Nephron progenitor cell (in vitro differentiated cells): ENCODE data around the gene TRIM56.
A peak's percentile ranks its signal among the peaks of the same experiment; 100 is the strongest.
"Not testable (repeated sequence)": the region's sequence is repeated elsewhere in the genome, so short reads cannot be mapped to it uniquely, and the experiment has no call there.

Source experiments
- DNase-seq: peaks from one replicate; pipeline ENCODE4 v3.0.0; 2021
- H3K27ac Mint-ChIP-seq: 2 replicates; pipeline ENCODE4 v1.8.0; 2021; ENCODE audit warnings: mild to moderate bottlenecking, moderate library complexity, mixed read lengths
- H3K27me3 Mint-ChIP-seq: 2 replicates; pipeline ENCODE4 v1.8.0; 2021; ENCODE audit warnings: mild to moderate bottlenecking, low read depth, mixed read lengths; ENCODE audit not compliant: poor library complexity
- H3K36me3 Mint-ChIP-seq: 2 replicates; pipeline ENCODE4 v1.8.0; 2021; ENCODE audit warnings: low read depth, mixed read lengths
- H3K4me1 Mint-ChIP-seq: 2 replicates; pipeline ENCODE4 v1.8.0; 2021; ENCODE audit warnings: mixed read lengths
- H3K4me3 Mint-ChIP-seq: 2 replicates; pipeline ENCODE4 v1.8.0; 2021; ENCODE audit warnings: mild to moderate bottlenecking, moderate library complexity, mixed read lengths
- H3K9me3 Mint-ChIP-seq: 2 replicates; pipeline ENCODE4 v1.8.0; 2021; ENCODE audit warnings: mild to moderate bottlenecking, moderate library complexity, mixed read lengths
- TF ChIP-seq, protein P1 (sequence below): fragments of 200-600 bp; sonication (generic); IDR thresholded peaks from 2 replicates; pipeline ENCODE4 v1.5.0; 2021; ENCODE audit warnings: antibody characterized with exemption

The TRIM56 gene

DNA sequence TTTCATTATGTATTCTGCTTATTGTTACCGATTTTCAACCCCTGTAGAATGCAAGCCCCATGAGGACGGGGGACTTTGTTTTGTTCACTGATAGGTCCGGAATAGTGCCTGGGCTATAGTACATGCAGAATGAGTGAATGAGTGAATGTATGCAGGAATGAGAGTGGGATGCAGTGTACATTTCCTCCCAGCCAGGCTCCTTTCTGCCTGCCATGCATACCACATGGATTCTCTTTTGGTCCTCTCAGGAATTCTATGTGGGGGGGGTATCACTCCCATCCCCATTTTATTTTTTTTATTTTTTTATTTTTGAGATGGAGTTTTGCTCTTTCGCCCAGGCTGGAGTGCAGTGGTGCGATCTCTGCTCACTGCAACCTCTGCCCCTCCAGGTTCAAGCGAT lies 16.7 kb downstream of the TRIM56 start:
- Mint-ChIP-seq H3K9me3 (no peaks in the 10 kb centered on the region), H3K27ac (no peak overlapping the region), H3K4me3 (no peak overlapping the region), H3K4me1 (peaks cover 27% of the 10 kb centered on the region), H3K27me3 (peaks cover 17% of the 10 kb centered on the region), H3K36me3 (no peaks in the 10 kb centered on the region)
- TF ChIP-seq, protein P1, sequence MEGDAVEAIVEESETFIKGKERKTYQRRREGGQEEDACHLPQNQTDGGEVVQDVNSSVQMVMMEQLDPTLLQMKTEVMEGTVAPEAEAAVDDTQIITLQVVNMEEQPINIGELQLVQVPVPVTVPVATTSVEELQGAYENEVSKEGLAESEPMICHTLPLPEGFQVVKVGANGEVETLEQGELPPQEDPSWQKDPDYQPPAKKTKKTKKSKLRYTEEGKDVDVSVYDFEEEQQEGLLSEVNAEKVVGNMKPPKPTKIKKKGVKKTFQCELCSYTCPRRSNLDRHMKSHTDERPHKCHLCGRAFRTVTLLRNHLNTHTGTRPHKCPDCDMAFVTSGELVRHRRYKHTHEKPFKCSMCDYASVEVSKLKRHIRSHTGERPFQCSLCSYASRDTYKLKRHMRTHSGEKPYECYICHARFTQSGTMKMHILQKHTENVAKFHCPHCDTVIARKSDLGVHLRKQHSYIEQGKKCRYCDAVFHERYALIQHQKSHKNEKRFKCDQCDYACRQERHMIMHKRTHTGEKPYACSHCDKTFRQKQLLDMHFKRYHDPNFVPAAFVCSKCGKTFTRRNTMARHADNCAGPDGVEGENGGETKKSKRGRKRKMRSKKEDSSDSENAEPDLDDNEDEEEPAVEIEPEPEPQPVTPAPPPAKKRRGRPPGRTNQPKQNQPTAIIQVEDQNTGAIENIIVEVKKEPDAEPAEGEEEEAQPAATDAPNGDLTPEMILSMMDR, result no peak
- DNase-seq, result no peak

DNA sequence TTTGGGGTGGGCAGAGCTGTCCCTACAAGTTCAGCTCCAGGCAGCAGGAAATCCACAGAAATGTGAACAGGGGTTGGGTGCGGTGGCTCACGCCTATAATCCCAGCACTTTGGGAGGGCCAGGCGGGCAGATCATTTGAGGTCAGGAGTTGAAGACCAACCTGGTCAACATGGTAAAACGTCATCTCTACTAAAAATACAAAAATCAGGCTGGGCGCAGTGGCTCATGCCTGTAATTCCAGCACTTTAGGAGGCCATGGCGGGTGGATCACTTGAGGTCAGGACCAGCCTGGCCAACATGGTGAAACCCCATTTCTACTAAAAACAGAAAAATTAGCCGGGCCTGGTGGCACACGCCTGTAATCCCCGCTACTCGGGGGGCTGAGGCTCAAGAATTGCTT lies 18.4 kb downstream of the TRIM56 start:
- Mint-ChIP-seq H3K27me3 (peaks cover 17% of the 10 kb centered on the region), H3K4me1 (peaks cover 36% of the 10 kb centered on the region)
- not testable (repeated sequence) for H3K36me3 Mint-ChIP-seq, DNase-seq, H3K9me3 Mint-ChIP-seq, H3K27ac Mint-ChIP-seq, H3K4me3 Mint-ChIP-seq

DNA sequence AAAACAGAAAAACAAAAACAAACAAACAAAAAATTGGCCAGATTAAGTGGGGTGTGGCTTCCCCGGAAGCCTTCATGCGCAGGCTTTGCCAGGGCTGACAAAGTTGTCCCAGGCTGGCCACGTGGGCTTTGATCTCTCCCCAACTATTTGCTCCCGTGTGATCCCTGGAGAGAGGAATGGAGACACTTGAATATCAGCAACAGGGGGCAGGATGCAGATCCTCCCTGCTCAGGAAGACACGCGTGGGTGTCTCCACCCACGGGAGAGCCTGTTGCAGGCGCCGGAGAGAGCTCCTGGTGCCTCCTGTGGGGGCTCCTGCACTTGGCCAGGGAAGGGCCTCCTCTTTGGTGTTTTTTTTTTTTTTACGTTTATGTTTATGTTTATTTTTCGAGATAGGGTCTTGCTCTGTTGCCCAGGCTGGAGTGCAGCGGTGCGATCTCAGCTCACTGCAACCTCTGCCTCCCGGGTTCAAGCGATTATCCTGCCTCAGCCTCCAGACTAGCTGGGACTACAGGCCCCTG lies 19.0 kb downstream of the TRIM56 start:
- H3K4me3 Mint-ChIP-seq, result no peak overlapping the region
- peaks cover 17% of the 10 kb centered on the region for H3K27me3 Mint-ChIP-seq
- no peaks in the 10 kb centered on the region for H3K36me3 Mint-ChIP-seq
- DNase-seq, result no peak
- H3K4me1 Mint-ChIP-seq, result peaks cover 37% of the 10 kb centered on the region
- no peaks in the 10 kb centered on the region for H3K9me3 Mint-ChIP-seq
- no peak overlapping the region for H3K27ac Mint-ChIP-seq
- TF ChIP-seq, protein P1, result no peak

DNA sequence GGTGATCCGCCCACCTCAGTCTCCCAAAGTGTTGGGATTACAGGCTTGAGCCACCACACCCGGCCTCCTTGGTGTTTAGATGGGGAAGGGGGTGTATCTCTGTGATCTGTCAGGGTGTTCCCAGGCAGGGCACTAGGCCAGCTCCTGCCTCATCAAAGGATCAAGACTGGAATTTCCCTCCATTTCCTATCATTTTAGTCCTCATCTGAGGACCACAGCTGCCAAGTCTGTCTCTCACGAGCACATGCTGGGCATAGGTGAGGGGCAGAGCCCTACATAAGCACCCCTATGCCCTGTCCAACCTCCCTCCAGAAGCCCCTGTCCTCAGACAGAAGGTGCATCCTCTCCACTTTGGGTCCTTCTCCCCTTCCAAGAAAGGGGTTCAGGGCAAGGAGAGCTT lies 19.5 kb downstream of the TRIM56 start:
- no peak for DNase-seq
- H3K4me3 Mint-ChIP-seq, result no peak overlapping the region
- peaks cover 15% of the 10 kb centered on the region for H3K27me3 Mint-ChIP-seq
- no peaks in the 10 kb centered on the region for H3K36me3 Mint-ChIP-seq
- peaks cover 37% of the 10 kb centered on the region for H3K4me1 Mint-ChIP-seq
- TF ChIP-seq, protein P1, result no peak
- H3K9me3 Mint-ChIP-seq, result no peaks in the 10 kb centered on the region
- H3K27ac Mint-ChIP-seq, result no peak overlapping the region

DNA sequence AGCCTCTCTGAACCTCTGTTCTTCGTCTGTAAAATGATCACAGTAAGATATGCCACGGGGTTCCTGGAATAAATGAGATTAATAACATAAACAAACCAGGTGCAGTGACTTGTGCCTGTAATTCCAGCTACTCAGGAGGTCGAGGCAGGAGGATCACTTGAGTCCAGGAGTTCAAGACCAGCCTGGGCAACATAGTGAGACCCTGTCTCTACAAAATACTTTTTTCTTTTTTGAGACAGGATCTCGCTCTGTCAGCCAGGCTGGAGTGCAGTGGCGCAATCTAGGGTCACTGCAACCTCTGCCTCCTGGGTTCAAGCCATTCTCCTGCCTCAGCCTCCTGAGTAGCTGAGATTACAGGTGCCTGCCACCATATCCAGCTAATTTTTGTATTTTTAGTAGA lies 20.0 kb downstream of the TRIM56 start:
- not testable (repeated sequence) for H3K4me3 Mint-ChIP-seq, DNase-seq, H3K9me3 Mint-ChIP-seq, H3K27ac Mint-ChIP-seq, H3K36me3 Mint-ChIP-seq
- Mint-ChIP-seq H3K4me1 (peaks cover 33% of the 10 kb centered on the region), H3K27me3 (peaks cover 10% of the 10 kb centered on the region)

DNA sequence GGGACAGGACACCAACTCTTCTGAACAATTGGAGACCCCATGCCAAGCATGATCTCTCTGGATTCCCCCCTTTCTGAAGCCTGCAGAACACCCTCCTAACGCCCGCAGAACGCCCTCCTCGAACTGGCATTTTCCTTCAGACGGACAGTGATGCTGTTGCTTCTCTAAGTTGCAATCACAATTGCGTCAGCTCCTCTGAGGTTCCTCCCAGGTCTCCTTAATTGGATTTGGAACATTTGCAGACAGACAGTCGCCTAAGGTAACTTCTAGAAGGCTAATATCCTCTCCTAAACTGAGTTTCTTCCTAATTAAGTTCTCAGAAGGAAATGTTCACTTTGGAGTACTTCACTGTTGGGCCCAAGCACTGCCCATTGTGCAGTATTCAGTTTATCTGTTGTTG lies 21.1 kb downstream of the TRIM56 start:
- Mint-ChIP-seq H3K27me3 (peaks cover 3% of the 10 kb centered on the region), H3K9me3 (no peaks in the 10 kb centered on the region), H3K4me1 (peaks cover 27% of the 10 kb centered on the region), H3K27ac (no peak overlapping the region), H3K4me3 (no peak overlapping the region), H3K36me3 (no peaks in the 10 kb centered on the region)
- TF ChIP-seq, protein P1, result no peak
- DNase-seq, result no peak

DNA sequence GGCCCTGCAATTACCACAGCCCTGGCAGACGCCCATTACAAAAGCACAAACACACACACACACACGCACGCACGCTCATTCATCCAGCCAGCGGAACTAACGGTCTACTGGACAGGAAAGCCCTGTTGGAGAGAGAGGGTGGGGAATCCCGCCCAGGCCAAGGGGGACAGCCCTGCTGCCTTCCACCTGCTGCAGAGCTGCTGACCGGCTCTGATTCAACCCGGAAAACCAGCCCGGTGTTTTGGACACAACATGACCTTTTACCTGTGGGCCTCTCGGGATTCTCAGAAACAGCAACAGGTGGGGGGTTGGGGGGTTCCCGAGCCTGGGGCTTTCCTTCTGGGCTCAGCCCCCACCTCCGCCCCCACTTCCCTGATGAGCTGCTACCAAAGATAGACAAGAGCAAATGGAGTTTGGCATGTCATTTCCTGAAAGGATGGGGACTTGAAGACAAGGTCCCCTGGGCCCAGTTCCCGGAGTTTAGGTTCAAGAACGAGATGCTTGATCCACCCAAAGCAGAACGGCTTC lies 23.1 kb downstream of the TRIM56 start:
- TF ChIP-seq, protein P1, result no peak
- H3K27me3 Mint-ChIP-seq, result peaks cover 3% of the 10 kb centered on the region
- DNase-seq, result peak; percentile 21
- H3K4me1 Mint-ChIP-seq, result peaks cover 19% of the 10 kb centered on the region
- no peak overlapping the region for H3K4me3 Mint-ChIP-seq
- no peak overlapping the region for H3K27ac Mint-ChIP-seq
- H3K36me3 Mint-ChIP-seq, result no peaks in the 10 kb centered on the region
- H3K9me3 Mint-ChIP-seq, result no peaks in the 10 kb centered on the region
